Type B pancreatic cell (in vitro differentiated cells): ENCODE data around the gene KNTC1. TPM values are rescaled to one million over a fixed set of nuclear protein-coding genes. Genes with fewer than 3 reads are reported as not detected.
"Not testable (repeated sequence)": the region's sequence is repeated elsewhere in the genome, so short reads cannot be mapped to it uniquely, and the experiment has no call there.

ENCODE experiments used
- DNase-seq: peaks from one replicate; pipeline ENCODE4 v3.0.0; 2021; ENCODE audit warnings: mixed read lengths; ENCODE audit not compliant: unreplicated experiment; ENCODE audit errors: extremely low spot score
- H3K27ac Mint-ChIP-seq: 2 replicates; pipeline ENCODE4 v1.8.0; 2021; ENCODE audit warnings: mild to moderate bottlenecking, mixed read lengths
- H3K27me3 Mint-ChIP-seq: 2 replicates; pipeline ENCODE4 v1.8.0; 2021; ENCODE audit warnings: mixed read lengths
- H3K36me3 Mint-ChIP-seq: 2 replicates; pipeline ENCODE4 v1.8.0; 2021; ENCODE audit warnings: mixed read lengths
- H3K4me1 Mint-ChIP-seq: one replicate; pipeline ENCODE4 v1.8.0; 2021; ENCODE audit warnings: mixed read lengths; ENCODE audit not compliant: unreplicated experiment
- H3K4me3 Mint-ChIP-seq: 2 replicates; pipeline ENCODE4 v1.8.0; 2021; ENCODE audit warnings: mild to moderate bottlenecking, mixed read lengths
- H3K9me3 Mint-ChIP-seq: 2 replicates; pipeline ENCODE4 v1.8.0; 2021; ENCODE audit warnings: mixed read lengths
- total RNA-seq: library from RNA; stranded (reverse); gene quantifications from 2 replicates; pipeline ENCODE4 v1.2.1, GENCODE V29; 2021; ENCODE audit warnings: low replicate concordance
- TF ChIP-seq, protein P1 (sequence below): fragments of 200-600 bp; sonication (generic); conservative IDR thresholded peaks from 2 replicates; pipeline ENCODE4 v1.5.0; 2021; ENCODE audit warnings: antibody characterized with exemption, mild to moderate bottlenecking

The KNTC1 gene
- total RNA-seq, 1 donor from 2014 or later: 74.8 TPM

DNA sequence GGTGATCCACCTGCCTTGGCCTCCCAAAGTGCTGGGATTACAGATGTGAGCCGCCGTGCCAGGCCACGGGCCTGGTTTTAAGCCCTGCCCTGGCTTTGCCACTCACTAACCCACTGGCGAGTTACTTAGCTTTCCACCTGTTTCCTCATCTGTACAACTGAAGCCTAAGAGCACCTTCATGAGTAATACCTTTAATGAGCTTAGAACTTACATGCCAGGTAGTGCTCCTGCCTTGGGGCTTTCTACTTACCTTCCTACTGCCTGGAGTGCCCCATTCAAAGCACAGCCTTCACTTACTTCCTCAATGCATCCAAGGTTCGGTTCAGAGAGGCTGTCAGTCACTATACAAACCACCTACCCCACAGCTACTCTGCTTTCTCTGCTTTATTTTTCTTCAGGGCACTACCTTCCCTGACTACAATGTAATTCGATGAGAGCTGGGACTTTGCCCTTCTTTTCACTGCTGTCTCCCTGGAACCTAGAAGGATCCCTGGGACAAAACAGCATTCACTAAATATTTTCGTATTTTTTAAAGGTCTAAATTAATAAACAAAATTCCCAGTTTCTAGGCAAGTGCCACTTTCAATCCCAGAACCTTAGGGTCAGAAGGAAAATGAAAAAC, 40.1 kb upstream of the KNTC1 start:
- H3K36me3 Mint-ChIP-seq: peaks cover 31% of the 10 kb centered on the region
- TF ChIP-seq, protein P1, sequence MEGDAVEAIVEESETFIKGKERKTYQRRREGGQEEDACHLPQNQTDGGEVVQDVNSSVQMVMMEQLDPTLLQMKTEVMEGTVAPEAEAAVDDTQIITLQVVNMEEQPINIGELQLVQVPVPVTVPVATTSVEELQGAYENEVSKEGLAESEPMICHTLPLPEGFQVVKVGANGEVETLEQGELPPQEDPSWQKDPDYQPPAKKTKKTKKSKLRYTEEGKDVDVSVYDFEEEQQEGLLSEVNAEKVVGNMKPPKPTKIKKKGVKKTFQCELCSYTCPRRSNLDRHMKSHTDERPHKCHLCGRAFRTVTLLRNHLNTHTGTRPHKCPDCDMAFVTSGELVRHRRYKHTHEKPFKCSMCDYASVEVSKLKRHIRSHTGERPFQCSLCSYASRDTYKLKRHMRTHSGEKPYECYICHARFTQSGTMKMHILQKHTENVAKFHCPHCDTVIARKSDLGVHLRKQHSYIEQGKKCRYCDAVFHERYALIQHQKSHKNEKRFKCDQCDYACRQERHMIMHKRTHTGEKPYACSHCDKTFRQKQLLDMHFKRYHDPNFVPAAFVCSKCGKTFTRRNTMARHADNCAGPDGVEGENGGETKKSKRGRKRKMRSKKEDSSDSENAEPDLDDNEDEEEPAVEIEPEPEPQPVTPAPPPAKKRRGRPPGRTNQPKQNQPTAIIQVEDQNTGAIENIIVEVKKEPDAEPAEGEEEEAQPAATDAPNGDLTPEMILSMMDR: no peak
- no peak overlapping the region for H3K27ac Mint-ChIP-seq
- H3K27me3 Mint-ChIP-seq: no peaks in the 10 kb centered on the region
- peak; percentile 34 for DNase-seq
- H3K9me3 Mint-ChIP-seq: no peaks in the 10 kb centered on the region
- H3K4me1 Mint-ChIP-seq: no peaks in the 10 kb centered on the region
- H3K4me3 Mint-ChIP-seq: no peak overlapping the region

DNA sequence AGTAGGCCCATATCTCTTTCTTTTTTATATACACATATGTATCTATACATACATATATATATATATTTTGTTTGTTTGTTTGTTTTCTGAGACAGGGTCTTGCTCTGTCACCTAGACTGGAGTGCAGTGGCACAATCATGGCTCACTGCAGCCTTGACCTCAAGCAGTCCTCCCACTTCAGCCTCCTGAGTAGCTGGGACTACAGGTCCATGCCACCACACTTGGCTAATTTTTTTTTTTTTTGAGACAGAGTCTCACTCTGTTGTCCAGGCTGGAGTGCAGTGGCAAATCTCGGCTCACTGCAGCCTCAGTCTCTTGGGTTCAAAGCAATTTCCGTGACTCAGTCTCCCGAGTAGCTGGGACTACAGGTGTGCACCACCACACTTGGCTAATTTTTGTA, 39.2 kb upstream of the KNTC1 start:
- peaks cover 37% of the 10 kb centered on the region for H3K36me3 Mint-ChIP-seq

DNA sequence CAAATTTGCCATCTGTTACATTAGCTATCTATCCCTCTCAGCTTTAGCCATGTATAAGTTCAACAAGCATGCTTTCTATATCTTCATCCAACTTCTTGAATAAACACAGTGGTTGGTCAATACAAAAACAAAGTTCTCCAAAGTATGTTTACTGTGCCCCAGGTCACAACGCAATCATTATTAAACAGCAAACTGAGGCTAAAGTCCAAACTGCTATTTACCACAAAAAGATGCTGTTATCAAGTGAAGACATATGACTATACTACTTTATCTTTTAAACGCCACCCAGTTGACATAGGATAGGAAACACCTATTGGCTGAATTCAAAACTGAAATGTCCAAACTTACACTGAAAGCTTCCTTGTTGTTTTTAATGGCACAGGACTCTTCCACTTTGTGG, 38.0 kb upstream of the KNTC1 start:
- DNase-seq: no peak
- H3K9me3 Mint-ChIP-seq: no peaks in the 10 kb centered on the region
- H3K27ac Mint-ChIP-seq: no peak overlapping the region
- TF ChIP-seq, protein P1: no peak
- no peak overlapping the region for H3K4me3 Mint-ChIP-seq
- no peaks in the 10 kb centered on the region for H3K27me3 Mint-ChIP-seq
- peaks cover 33% of the 10 kb centered on the region for H3K36me3 Mint-ChIP-seq
- H3K4me1 Mint-ChIP-seq: no peaks in the 10 kb centered on the region

More for the DNA sequence above, 39.2 kb upstream of the KNTC1 start:
- not testable (repeated sequence) for DNase-seq, H3K4me3 Mint-ChIP-seq, H3K9me3 Mint-ChIP-seq, H3K27me3 Mint-ChIP-seq, H3K27ac Mint-ChIP-seq, H3K4me1 Mint-ChIP-seq

- Mint-ChIP-seq H3K9me3 (no peaks in the 10 kb centered on the region), H3K27ac (no peak overlapping the region), H3K36me3 (peaks cover 24% of the 10 kb centered on the region), H3K4me3 (no peak overlapping the region), H3K27me3 (no peaks in the 10 kb centered on the region), H3K4me1 (no peaks in the 10 kb centered on the region)
- no peak for DNase-seq
- TF ChIP-seq, protein P1: no peak
Observed at GRCh38 chr12:122491991-122492390, 35.1 kb upstream of the KNTC1 start.

- not testable (repeated sequence) for DNase-seq, H3K27ac Mint-ChIP-seq, H3K4me3 Mint-ChIP-seq, H3K9me3 Mint-ChIP-seq, H3K27me3 Mint-ChIP-seq, H3K4me1 Mint-ChIP-seq
- H3K36me3 Mint-ChIP-seq: peaks cover 21% of the 10 kb centered on the region
Observed at GRCh38 chr12:122493222-122493621, 33.8 kb upstream of the KNTC1 start.

GRCh38 chr12:122495258-122495657, 31.8 kb upstream of the KNTC1 start:
- Mint-ChIP-seq H3K4me3 (no peak overlapping the region), H3K4me1 (peaks cover 11% of the 10 kb centered on the region), H3K9me3 (no peaks in the 10 kb centered on the region), H3K27ac (no peak overlapping the region), H3K27me3 (no peaks in the 10 kb centered on the region), H3K36me3 (peaks cover 20% of the 10 kb centered on the region)
- no peak for DNase-seq
- TF ChIP-seq, protein P1: no peak
